Endothelial cell of umbilical vein (primary cell): ENCODE measurements around the gene ARL6IP4. TPM values are rescaled to one million over a fixed set of nuclear protein-coding genes. Genes with fewer than 3 reads are reported as not detected.

Experiments used
- BruUV-seq: library from RNA; stranded (reverse); fragments of 400-500 nt; replicated peaks from 2 replicates; lab custom pipeline; 2021; lab: Mats Ljungman, UMichigan
- CTCF ChIA-PET: fragments of 300-600, 350-600 bp; sonication (Branson Sonifier 250); formaldehyde crosslinking; loops from one replicate; lab custom pipeline; 2021; ENCODE audit warnings: antibody characterized with exemption, inconsistent platforms; lab: Charles Lee
- POLR2A ChIA-PET: fragments of 300-600, 350-600 bp; sonication (Branson Sonifier 250); formaldehyde crosslinking; loops from one replicate; lab custom pipeline; 2021; ENCODE audit warnings: antibody characterized with exemption, inconsistent platforms; lab: Charles Lee
- DNase-seq: peaks from one replicate; pipeline ENCODE4 v3.0.0-alpha.2; 2011; ENCODE audit warnings: low read depth, low spot score
- FAIRE-seq: peaks from 2 replicates; lab custom pipeline; 2011; peaks lifted over from hg19 to GRCh38; lab: Jason Lieb, UNC
- H2AFZ ChIP-seq: 2 replicates; pipeline ENCODE4 v1.6.0; 2012; ENCODE audit warnings: low read depth, low read length, control low read depth, inconsistent platforms
- H3K27ac ChIP-seq: 2 replicates; pipeline ENCODE4 v1.5.1; 2011; ENCODE audit warnings: low read depth, mild to moderate bottlenecking, control low read depth, low read length, moderate library complexity; ENCODE audit not compliant: insufficient read depth
- H3K27me3 ChIP-seq, 2 experiments: 2 replicates each; pipeline versions ENCODE4 v1.6.0 to v1.6.1; 2011; ENCODE audit warnings: low read length in 2 of 2, mixed read lengths in 1 of 2; ENCODE audit not compliant: control insufficient read depth in 2 of 2, insufficient read depth in 2 of 2
- H3K36me3 ChIP-seq, 2 experiments: 2 replicates in 1 of 2; 3 replicates in 1 of 2; pipeline ENCODE4 v1.5.1; 2011; ENCODE audit warnings: low read length in 2 of 2, mild to moderate bottlenecking in 1 of 2, moderate library complexity in 1 of 2; ENCODE audit not compliant: control insufficient read depth in 2 of 2, insufficient read depth in 2 of 2; ENCODE audit errors: extremely low read depth in 1 of 2
- H3K4me1 ChIP-seq: 3 replicates; pipeline ENCODE4 v1.5.1; 2011; ENCODE audit warnings: mild to moderate bottlenecking, low read length; ENCODE audit not compliant: control insufficient read depth, insufficient read depth; ENCODE audit errors: extremely low read depth
- H3K4me2 ChIP-seq: 2 replicates; pipeline ENCODE4 v1.6.1; 2011; ENCODE audit warnings: low read length, control low read depth, mixed read lengths; ENCODE audit not compliant: insufficient read depth
- H3K4me3 ChIP-seq, 3 experiments: fragments of 200-600 bp in 1 of 3; sonication (generic), shearing (Covaris generic) in 1 of 3; replicated peaks in 1 of 3; 2 replicates each; pipeline ENCODE4 v1.5.1; 2011 to 2016; ENCODE audit warnings: control low read depth in 3 of 3, low read length in 3 of 3, mild to moderate bottlenecking in 2 of 3, inconsistent platforms in 1 of 3, low read depth in 1 of 3, moderate library complexity in 1 of 3; ENCODE audit not compliant: insufficient read depth in 1 of 3
- H3K79me2 ChIP-seq: 2 replicates; pipeline ENCODE4 v1.6.0; 2012; ENCODE audit warnings: low read length, inconsistent platforms; ENCODE audit not compliant: control insufficient read depth, insufficient read depth
- H3K9ac ChIP-seq: replicated peaks from 2 replicates; pipeline ENCODE3; 2011; ENCODE audit warnings: low read length, control low read depth; ENCODE audit not compliant: insufficient read depth; ENCODE audit errors: extremely low read depth
- H3K9me1 ChIP-seq: replicated peaks from 3 replicates; pipeline ENCODE4 v1.6.0; 2011; ENCODE audit warnings: mild to moderate bottlenecking, low read length; ENCODE audit not compliant: control insufficient read depth, insufficient read depth; ENCODE audit errors: extremely low read depth
- H3K9me3 ChIP-seq: replicated peaks from 2 replicates; pipeline ENCODE4 v1.5.1; 2012; ENCODE audit warnings: low read length, inconsistent platforms; ENCODE audit not compliant: control insufficient read depth, insufficient read depth
- H4K20me1 ChIP-seq: replicated peaks from 2 replicates; pipeline ENCODE3; 2011; ENCODE audit warnings: mild to moderate bottlenecking, low read length; ENCODE audit not compliant: control insufficient read depth, insufficient read depth; ENCODE audit errors: extremely low read depth
- EZH2 ChIP-seq: IDR thresholded peaks from 2 replicates; pipeline ENCODE4 v1.6.1; 2012; ENCODE audit warnings: borderline replicate concordance, low read depth, mild to moderate bottlenecking, moderate library complexity, low read length, inconsistent platforms; ENCODE audit not compliant: severe bottlenecking
- POLR2AphosphoS5 ChIP-seq: IDR thresholded peaks from 2 replicates; pipeline ENCODE4 v1.6.1; 2012; ENCODE audit warnings: low read depth, mild to moderate bottlenecking, control low read depth, low read length, moderate library complexity; ENCODE audit not compliant: insufficient read depth
- dilution Hi-C: fragments of 300-500 bp; cut with MboI; formaldehyde crosslinking; loops from one replicate; pipeline ENCODE4 v1.15.0; 2019; ENCODE audit warnings: low sequenced_read_pairs; ENCODE audit not compliant: extremely low pct_ligation_motif_present
- intact Hi-C: fragments of 100-400 bp; cut with micrococcal nuclease; formaldehyde crosslinking; loops from one replicate; pipeline ENCODE4 v1.10.0; 2022
- microRNA-seq: library from miRNA; unstranded; fragments of <30 nt; microRNA quantifications from one replicate; pipeline ENCODE4 v1.2.0, GENCODE V29; 2021; ENCODE audit warnings: borderline number of aligned reads, borderline replicate concordance
- polyA plus RNA-seq, 4 experiments: library from polyadenylated mRNA; depleted of rRNA in 3 of 4; stranded (reverse) in 3 of 4; unstranded in 1 of 4; fragments of >200 nt; gene quantifications; 2 replicates each; pipeline versions ENCODE4 v1.2.1 to v1.2.3, GENCODE V29; 2011 to 2012; ENCODE audit warnings: missing spikeins in 1 of 4
- small RNA-seq: library from RNA; depleted of rRNA; stranded (forward); fragments of <200 nt; gene quantifications from one replicate; pipeline ENCODE3, GENCODE V24; 2012; ENCODE audit warnings: low replicate concordance, low read depth; ENCODE audit not compliant: insufficient read depth, insufficient read length
- total RNA-seq: library from RNA; stranded (reverse); gene quantifications from 2 replicates; pipeline ENCODE4 v1.2.3, GENCODE V29; 2021

The ARL6IP4 gene
- total and polyA plus RNA-seq, 2 donors (not counting 3 experiments of a cell fraction or from before 2014, with no cell fraction given) = 193 to 226 TPM

DNA sequence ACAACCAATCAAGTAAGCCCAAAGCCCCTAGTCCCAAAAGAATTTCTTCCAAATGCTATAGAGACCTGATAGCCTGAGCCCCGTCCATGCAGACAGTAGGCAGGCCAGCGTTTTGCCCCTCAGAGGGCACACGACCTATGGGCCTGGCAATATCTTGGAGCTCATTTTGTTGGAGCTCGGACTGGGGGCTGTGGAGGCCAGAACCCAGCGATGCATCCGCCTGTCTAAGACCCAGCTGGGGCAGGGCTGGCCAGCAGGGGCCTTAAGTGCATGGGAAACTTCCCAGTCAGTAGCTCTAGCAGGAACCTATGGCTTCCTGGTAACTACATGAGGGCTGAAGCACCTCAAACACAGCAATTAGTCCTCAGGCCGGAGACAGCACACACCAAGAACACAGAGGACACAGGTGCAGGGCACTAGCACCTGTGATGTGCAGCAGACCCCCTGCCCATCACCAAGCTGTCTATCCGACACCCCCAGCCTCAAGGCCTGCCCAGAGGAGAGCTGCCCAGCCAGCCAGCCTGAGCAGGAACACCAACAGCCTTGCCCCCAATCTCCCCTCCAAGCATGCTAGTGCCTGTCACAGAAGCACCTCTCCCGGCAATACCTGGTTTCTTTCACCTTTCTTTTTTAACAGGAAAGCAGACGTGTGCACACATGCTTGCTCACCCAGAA, 50.8 kb downstream of the ARL6IP4 start:
- dilution Hi-C loops (no loop called here), intact Hi-C loops (no loop called here)
- Histone ChIP-seq H3K79me2 (no peaks in the 10 kb centered on the region), H3K9me1 (no peaks in the 10 kb centered on the region), H3K4me1 (no peaks in the 10 kb centered on the region), H3K36me3 (no peaks in the 10 kb centered on the region), H4K20me1 (no peaks in the 10 kb centered on the region), H3K27ac (no peak overlapping the region), H3K27me3 (no peaks in the 10 kb centered on the region), H2AFZ (no peak overlapping the region), H3K9ac (no peak overlapping the region), H3K4me2 (no peak overlapping the region), H3K4me3 (no peak overlapping the region), H3K9me3 (no peaks in the 10 kb centered on the region)
- DNase-seq = no peak
- no peak for FAIRE-seq
- CTCF ChIA-PET = interaction anchor here (0.8 to 1.5 kb wide), 3 partner anchors 11 to 14 kb away, joined by 3 to 6 read pairs (median 4); no protein-coding TSS in a partner anchor
- no peak for TF ChIP-seq POLR2AphosphoS5
- no peak for TF ChIP-seq EZH2
- BruUV-seq = no TSS peak
- POLR2A ChIA-PET = no interaction called here

Small RNA genes within 50 kb of the gene (microRNA-seq; reads per million reads assigned to microRNA genes)
- not detected for gene MIR4304

Small RNA genes within 50 kb of the gene (small RNA-seq; reads per million reads assigned to genes)
- not detected for gene ARL6IP4
- gene MIR4304 = not detected

Other genes with a start within 250 kb of the ARL6IP4 start
- gene HCAR1, start 249.8 kb upstream of the ARL6IP4 start, total RNA-seq = not detected in 2 replicates
- 0.02 and 0.04 TPM in 2 replicates for gene HCAR1, start 249.8 kb upstream of the ARL6IP4 start, polyA plus RNA-seq
- gene DENR, start 227.9 kb upstream of the ARL6IP4 start, total RNA-seq = 66.5 and 70.3 TPM in 2 replicates
- 20.3 and 25.8 TPM in 2 replicates for gene DENR, start 227.9 kb upstream of the ARL6IP4 start, polyA plus RNA-seq
- 0.32 and 0.40 TPM in 2 replicates for gene CCDC62, start 206.1 kb upstream of the ARL6IP4 start, total RNA-seq
- 0.05 and 0.14 TPM in 2 replicates for gene CCDC62, start 206.1 kb upstream of the ARL6IP4 start, polyA plus RNA-seq
- 122 and 136 TPM in 2 replicates for gene HIP1R, start 145.2 kb upstream of the ARL6IP4 start, total RNA-seq
- gene HIP1R, start 145.2 kb upstream of the ARL6IP4 start, polyA plus RNA-seq = 110 and 111 TPM in 2 replicates
- 45.9 and 46.4 TPM in 2 replicates for gene VPS37B, start 84.6 kb upstream of the ARL6IP4 start, total RNA-seq
- gene VPS37B, start 84.6 kb upstream of the ARL6IP4 start, polyA plus RNA-seq = 39.5 and 43.5 TPM in 2 replicates
- 12.0 and 16.9 TPM in 2 replicates for gene ABCB9, start 14.2 kb upstream of the ARL6IP4 start, total RNA-seq
- 11.7 and 14.9 TPM in 2 replicates for gene ABCB9, start 14.2 kb upstream of the ARL6IP4 start, polyA plus RNA-seq
- 17.9 and 24.1 TPM in 2 replicates for gene OGFOD2, start 5.4 kb upstream of the ARL6IP4 start, total RNA-seq
- gene OGFOD2, start 5.4 kb upstream of the ARL6IP4 start, polyA plus RNA-seq = 16.8 and 24.6 TPM in 2 replicates
- 15.9 and 21.4 TPM in 2 replicates for gene PITPNM2, start 170.4 kb downstream of the ARL6IP4 start, total RNA-seq
- gene PITPNM2, start 170.4 kb downstream of the ARL6IP4 start, polyA plus RNA-seq = 4.2 and 4.4 TPM in 2 replicates